Activated CD4-positive, alpha-beta T cell treated with anti-CD3 and anti-CD28 coated beads, Interleukin-2, amount 10 ng/mL, durations not matched to agents 24 days and 14 days (primary cell): Measurements from ENCODE around the gene SKP1. TPM values are rescaled to one million over a fixed set of nuclear protein-coding genes. Genes with fewer than 3 reads are reported as not detected.
"Not testable (repeated sequence)": the region's sequence is repeated elsewhere in the genome, so short reads cannot be mapped to it uniquely, and the experiment has no call there.

Experiments used
- DNase-seq: peaks from one replicate; pipeline ENCODE4 v3.0.0; 2022
- H3K27ac Mint-ChIP-seq: one replicate; pipeline ENCODE4 v1.8.0; 2022; ENCODE audit warnings: mild to moderate bottlenecking, mixed read lengths
- H3K27me3 Mint-ChIP-seq: one replicate; pipeline ENCODE4 v1.8.0; 2022; ENCODE audit warnings: mixed read lengths
- H3K36me3 Mint-ChIP-seq: one replicate; pipeline ENCODE4 v1.8.0; 2022; ENCODE audit warnings: low read depth, mild to moderate bottlenecking, mixed read lengths
- H3K4me1 Mint-ChIP-seq: one replicate; pipeline ENCODE4 v1.8.0; 2021; ENCODE audit warnings: mixed read lengths
- H3K4me3 Mint-ChIP-seq: one replicate; pipeline ENCODE4 v1.8.0; 2022; ENCODE audit warnings: mild to moderate bottlenecking, moderate library complexity, mixed read lengths
- H3K9me3 Mint-ChIP-seq: one replicate; pipeline ENCODE4 v1.8.0; 2021; ENCODE audit warnings: mixed read lengths
- intact Hi-C: fragments of 100-400 bp; cut with micrococcal nuclease; formaldehyde crosslinking; loops from one replicate; pipeline ENCODE4 v1.15.1; 2023
- total RNA-seq: library from RNA; stranded (reverse); gene quantifications from 2 replicates; pipeline ENCODE4 v1.2.3, GENCODE V29; 2022

Gene SKP1
- total RNA-seq, 1 donor from 2014 or later, result 266 TPM

- no peaks in the 10 kb centered on the region for H3K9me3 Mint-ChIP-seq
- H3K27ac Mint-ChIP-seq, result peak overlapping the region; percentile 55
- H3K4me3 Mint-ChIP-seq, result no peak overlapping the region
- peaks cover 14% of the 10 kb centered on the region for H3K4me1 Mint-ChIP-seq
- H3K36me3 Mint-ChIP-seq, result peaks cover 67% of the 10 kb centered on the region
- no peak for DNase-seq
- intact Hi-C loops, result no loop called here
- H3K27me3 Mint-ChIP-seq, result no peaks in the 10 kb centered on the region
Observed at GRCh38 chr5:134161513-134162395, 15.0 kb downstream of the SKP1 start.

- Mint-ChIP-seq H3K4me1 (peaks cover 31% of the 10 kb centered on the region), H3K9me3 (no peaks in the 10 kb centered on the region), H3K27ac (no peak overlapping the region), H3K27me3 (no peaks in the 10 kb centered on the region), H3K4me3 (no peak overlapping the region), H3K36me3 (peaks cover 60% of the 10 kb centered on the region)
- intact Hi-C loops, result no loop called here
- DNase-seq, result no peak
Observed at GRCh38 chr5:134153657-134154056, 23.1 kb downstream of the SKP1 start.

- no peaks in the 10 kb centered on the region for H3K9me3 Mint-ChIP-seq
- peaks cover 31% of the 10 kb centered on the region for H3K4me1 Mint-ChIP-seq
- no peak overlapping the region for H3K27ac Mint-ChIP-seq
- H3K27me3 Mint-ChIP-seq, result no peaks in the 10 kb centered on the region
- peak; percentile 52 for DNase-seq
- intact Hi-C loops, result no loop called here
- no peak overlapping the region for H3K4me3 Mint-ChIP-seq
- H3K36me3 Mint-ChIP-seq, result peaks cover 59% of the 10 kb centered on the region
Observed at GRCh38 chr5:134153241-134153640, 23.5 kb downstream of the SKP1 start.

GRCh38 chr5:134152173-134152832 lies 24.4 kb downstream of the SKP1 start:
- DNase-seq, result peak; percentile 49
- Mint-ChIP-seq H3K4me1 (peaks cover 26% of the 10 kb centered on the region), H3K36me3 (peaks cover 53% of the 10 kb centered on the region), H3K27ac (peak overlapping the region; percentile 8)
- H3K27me3 Mint-ChIP-seq, H3K9me3 Mint-ChIP-seq, intact Hi-C loops, H3K4me3 Mint-ChIP-seq: not testable (repeated sequence)

GRCh38 chr5:134151723-134152122 lies 25.0 kb downstream of the SKP1 start:
- H3K4me1 Mint-ChIP-seq, result peaks cover 29% of the 10 kb centered on the region
- H3K9me3 Mint-ChIP-seq, result no peaks in the 10 kb centered on the region
- intact Hi-C loops, result no loop called here
- DNase-seq, result peak; percentile 52
- H3K27me3 Mint-ChIP-seq, result no peaks in the 10 kb centered on the region
- H3K4me3 Mint-ChIP-seq, result no peak overlapping the region
- H3K27ac Mint-ChIP-seq, result no peak overlapping the region
- H3K36me3 Mint-ChIP-seq, result peaks cover 56% of the 10 kb centered on the region

- no peaks in the 10 kb centered on the region for H3K27me3 Mint-ChIP-seq
- peak overlapping the region; percentile 51 for H3K27ac Mint-ChIP-seq
- intact Hi-C loops, result no loop called here
- H3K9me3 Mint-ChIP-seq, result no peaks in the 10 kb centered on the region
- peak; percentile 57 for DNase-seq
- peaks cover 56% of the 10 kb centered on the region for H3K36me3 Mint-ChIP-seq
- peaks cover 32% of the 10 kb centered on the region for H3K4me1 Mint-ChIP-seq
- H3K4me3 Mint-ChIP-seq, result no peak overlapping the region
Observed at GRCh38 chr5:134149571-134150303, 27.0 kb downstream of the SKP1 start.

- Mint-ChIP-seq H3K9me3 (no peaks in the 10 kb centered on the region), H3K4me1 (peaks cover 32% of the 10 kb centered on the region), H3K27ac (peak overlapping the region; percentile 51), H3K4me3 (no peak overlapping the region), H3K36me3 (peaks cover 58% of the 10 kb centered on the region), H3K27me3 (no peaks in the 10 kb centered on the region)
- peak; percentile 56 for DNase-seq
- intact Hi-C loops, result no loop called here
Observed at GRCh38 chr5:134148986-134149539, 27.7 kb downstream of the SKP1 start.

GRCh38 chr5:134148316-134148715 lies 28.4 kb downstream of the SKP1 start:
- H3K27ac Mint-ChIP-seq, result peak overlapping the region; percentile 63
- intact Hi-C loops, result no loop called here
- H3K27me3 Mint-ChIP-seq, result no peaks in the 10 kb centered on the region
- DNase-seq, result no peak
- H3K36me3 Mint-ChIP-seq, result peaks cover 55% of the 10 kb centered on the region
- H3K4me3 Mint-ChIP-seq, result no peak overlapping the region
- peaks cover 32% of the 10 kb centered on the region for H3K4me1 Mint-ChIP-seq
- no peaks in the 10 kb centered on the region for H3K9me3 Mint-ChIP-seq

GRCh38 chr5:134146651-134147518 lies 29.9 kb downstream of the SKP1 start:
- intact Hi-C loops, result no loop called here
- Mint-ChIP-seq H3K27ac (peak overlapping the region; percentile 72), H3K9me3 (no peaks in the 10 kb centered on the region), H3K27me3 (no peaks in the 10 kb centered on the region), H3K4me3 (no peak overlapping the region), H3K4me1 (peaks cover 29% of the 10 kb centered on the region), H3K36me3 (peaks cover 57% of the 10 kb centered on the region)
- DNase-seq, result no peak

- no peaks in the 10 kb centered on the region for H3K9me3 Mint-ChIP-seq
- peaks cover 61% of the 10 kb centered on the region for H3K36me3 Mint-ChIP-seq
- H3K4me1 Mint-ChIP-seq, result peaks cover 33% of the 10 kb centered on the region
- peak overlapping the region; percentile 36 for H3K27ac Mint-ChIP-seq
- DNase-seq, result peak; percentile 95
- no peak overlapping the region for H3K4me3 Mint-ChIP-seq
- H3K27me3 Mint-ChIP-seq, result no peaks in the 10 kb centered on the region
- intact Hi-C loops, result loop anchor here (1.0 kb wide), 1 partner anchor 107 kb away; no protein-coding TSS in a partner anchor
Observed at GRCh38 chr5:134145779-134146581, 30.8 kb downstream of the SKP1 start.

- intact Hi-C loops, result loop anchor here (1.0 kb wide), 1 partner anchor 106 kb away; no protein-coding TSS in a partner anchor
- H3K36me3 Mint-ChIP-seq, result peaks cover 63% of the 10 kb centered on the region
- H3K27ac Mint-ChIP-seq, result peak overlapping the region; percentile 79
Observed at GRCh38 chr5:134145041-134145757, 31.6 kb downstream of the SKP1 start.

More at GRCh38 chr5:134145041-134145757, 31.6 kb downstream of the SKP1 start:
- H3K9me3 Mint-ChIP-seq, result no peaks in the 10 kb centered on the region
- H3K4me3 Mint-ChIP-seq, result no peak overlapping the region
- H3K27me3 Mint-ChIP-seq, result no peaks in the 10 kb centered on the region
- H3K4me1 Mint-ChIP-seq, result peaks cover 29% of the 10 kb centered on the region
- no peak for DNase-seq
